GM12874 (cell line): ENCODE measurements around the gene MBNL2.

ENCODE experiments used
- CTCF ChIP-seq: IDR thresholded peaks from 2 replicates; pipeline ENCODE4 v1.5.1; 2011; ENCODE audit warnings: low read depth, mild to moderate bottlenecking, control low read depth, low read length, moderate library complexity; ENCODE audit not compliant: insufficient read depth

MBNL2 gene

GRCh38 chr13:97249796-97250495 lies 27.8 kb downstream of the MBNL2 start:
- no peak for TF ChIP-seq CTCF

GRCh38 chr13:97250560-97250959 lies 28.4 kb downstream of the MBNL2 start:
- no peak for TF ChIP-seq CTCF

GRCh38 chr13:97252735-97253134 lies 30.6 kb downstream of the MBNL2 start:
- TF ChIP-seq CTCF = no peak

GRCh38 chr13:97253581-97254293 lies 31.6 kb downstream of the MBNL2 start:
- TF ChIP-seq CTCF = no peak

GRCh38 chr13:97254816-97255215 lies 32.7 kb downstream of the MBNL2 start:
- TF ChIP-seq CTCF = no peak

GRCh38 chr13:97255515-97256021 lies 33.4 kb downstream of the MBNL2 start:
- TF ChIP-seq CTCF = no peak

GRCh38 chr13:97256343-97256783 lies 34.2 kb downstream of the MBNL2 start:
- TF ChIP-seq CTCF = no peak
